Measurements from ENCODE around the gene ZBTB7A.
A peak's percentile ranks its signal among the peaks of the same experiment; 100 is the strongest.

Gene ZBTB7A

GRCh38 chr19:4095488-4095844 lies 28.8 kb upstream of the ZBTB7A start:
- H3K4me3 ChIP-seq (ENCODE audit: low read depth, low read length), result no peak overlapping the region
- TF ChIP-seq ZNF792 (tag by site-specific recombination; IDR thresholded peaks at IDR 0.05) (no peak), GLI4 (tag by site-specific recombination; IDR thresholded peaks at IDR 0.05) (no peak), ZNF341 (tag by site-specific recombination; IDR thresholded peaks at IDR 0.05; ENCODE audit: low read depth) (no peak), ZNF266 (tag by site-specific recombination; IDR thresholded peaks at IDR 0.05; ENCODE audit: low read depth) (no peak), ZBTB17 (tag by site-specific recombination; IDR thresholded peaks at IDR 0.05) (no peak), ZNF555 (tag by site-specific recombination; conservative IDR thresholded peaks at IDR 0.05) (no peak), ZBTB21 (tag by site-specific recombination; IDR thresholded peaks at IDR 0.05) (no peak), ZNF10 (tag by site-specific recombination; IDR thresholded peaks at IDR 0.05) (no peak), ZNF521 (tag by site-specific recombination; IDR thresholded peaks at IDR 0.05) (no peak), ZNF558 (tag by site-specific recombination; IDR thresholded peaks at IDR 0.05) (no peak), ZSCAN5A (tag by site-specific recombination; IDR thresholded peaks at IDR 0.05) (no peak), SALL2 (tag by site-specific recombination; IDR thresholded peaks at IDR 0.05; ENCODE audit: borderline replicate concordance) (no peak)
- TF ChIP-seq, protein P1, sequence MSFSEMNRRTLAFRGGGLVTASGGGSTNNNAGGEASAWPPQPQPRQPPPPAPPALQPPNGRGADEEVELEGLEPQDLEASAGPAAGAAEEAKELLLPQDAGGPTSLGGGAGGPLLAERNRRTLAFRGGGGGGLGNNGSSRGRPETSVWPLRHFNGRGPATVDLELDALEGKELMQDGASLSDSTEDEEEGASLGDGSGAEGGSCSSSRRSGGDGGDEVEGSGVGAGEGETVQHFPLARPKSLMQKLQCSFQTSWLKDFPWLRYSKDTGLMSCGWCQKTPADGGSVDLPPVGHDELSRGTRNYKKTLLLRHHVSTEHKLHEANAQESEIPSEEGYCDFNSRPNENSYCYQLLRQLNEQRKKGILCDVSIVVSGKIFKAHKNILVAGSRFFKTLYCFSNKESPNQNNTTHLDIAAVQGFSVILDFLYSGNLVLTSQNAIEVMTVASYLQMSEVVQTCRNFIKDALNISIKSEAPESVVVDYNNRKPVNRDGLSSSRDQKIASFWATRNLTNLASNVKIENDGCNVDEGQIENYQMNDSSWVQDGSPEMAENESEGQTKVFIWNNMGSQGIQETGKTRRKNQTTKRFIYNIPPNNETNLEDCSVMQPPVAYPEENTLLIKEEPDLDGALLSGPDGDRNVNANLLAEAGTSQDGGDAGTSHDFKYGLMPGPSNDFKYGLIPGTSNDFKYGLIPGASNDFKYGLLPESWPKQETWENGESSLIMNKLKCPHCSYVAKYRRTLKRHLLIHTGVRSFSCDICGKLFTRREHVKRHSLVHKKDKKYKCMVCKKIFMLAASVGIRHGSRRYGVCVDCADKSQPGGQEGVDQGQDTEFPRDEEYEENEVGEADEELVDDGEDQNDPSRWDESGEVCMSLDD (tag by site-specific recombination; IDR thresholded peaks at IDR 0.05), result no peak
- no peaks in the 10 kb centered on the region for H3K9me3 ChIP-seq (ENCODE audit: control insufficient read depth, insufficient read depth, low read depth, low read length)
- no peak overlapping the region for H3K27ac ChIP-seq (ENCODE audit: extremely low read depth, low read depth, low read length)
- ChIA-PET POLR2A (no interaction called here), CTCF (interaction anchor here (0.5 kb wide), 1 partner anchor 241 kb away, joined by 3 read pairs; no protein-coding TSS in a partner anchor)
- H3K4me1 ChIP-seq (ENCODE audit: control insufficient read depth, insufficient read depth, low read length), result no peaks in the 10 kb centered on the region
- H3K36me3 ChIP-seq (ENCODE audit: control insufficient read depth in 2 of 2, insufficient read depth in 1 of 2, low read length in 2 of 2), result peaks cover 4 to 76% of the 10 kb centered on the region in 2 experiments; a peak in 2 of 3 replicates

- no peak overlapping the region for H3K27ac ChIP-seq (ENCODE audit: extremely low read depth, low read depth, low read length)
- no peaks in the 10 kb centered on the region for H3K9me3 ChIP-seq (ENCODE audit: control insufficient read depth, insufficient read depth, low read depth, low read length)
- H3K4me3 ChIP-seq (ENCODE audit: low read depth, low read length), result no peak overlapping the region
- peaks cover 0 to 81% of the 10 kb centered on the region in 2 experiments; a peak in 2 of 3 replicates for H3K36me3 ChIP-seq (ENCODE audit: control insufficient read depth in 2 of 2, insufficient read depth in 1 of 2, low read length in 2 of 2)
- ChIA-PET CTCF (interaction anchor here (0.5 to 0.7 kb wide), 2 partner anchors 46 to 241 kb away, joined by 3 to 4 read pairs; no protein-coding TSS in a partner anchor), POLR2A (interaction anchor here (0.7 kb wide), 1 partner anchor 29 kb away, joined by 3 read pairs; no protein-coding TSS in a partner anchor)
- no peak for TF ChIP-seq ZNF2 (tag by site-specific recombination; IDR thresholded peaks at IDR 0.05)
- TF ChIP-seq KLF1 (tag by site-specific recombination; IDR thresholded peaks at IDR 0.05), result peak; percentile 86
- peak; percentile 62 for TF ChIP-seq ZNF449 (tag by site-specific recombination; IDR thresholded peaks at IDR 0.05)
- TF ChIP-seq ZNF76 (tag by site-specific recombination; IDR thresholded peaks at IDR 0.05; ENCODE audit: borderline replicate concordance, low read depth), result no peak
- H3K4me1 ChIP-seq (ENCODE audit: control insufficient read depth, insufficient read depth, low read length), result no peaks in the 10 kb centered on the region
Measured at GRCh38 chr19:4094761-4095487, 28.2 kb upstream of the ZBTB7A start.

All from HEK293 (cell line).